ENCODE results near the gene TAPT1. TPM values are rescaled to one million over a fixed set of nuclear protein-coding genes. Genes with fewer than 3 reads are reported as not detected.

TAPT1 gene
- total RNA-seq, 1 experiment from 2014 or later = 23.7 TPM

GRCh38 chr4:16139066-16139945 lies 87.0 kb downstream of the TAPT1 start:
- H3K27me3 ChIP-seq (replicated peaks; ENCODE audit: control insufficient read depth, insufficient read depth, low read length) = no peaks in the 10 kb centered on the region
- no peaks in the 10 kb centered on the region for H3K4me1 Mint-ChIP-seq (ENCODE audit: low read depth, unreplicated experiment)

GRCh38 chr4:16136827-16137226 lies 89.4 kb downstream of the TAPT1 start:
- peaks cover 21% of the 10 kb centered on the region for H3K9me3 Mint-ChIP-seq (ENCODE audit: unreplicated experiment)
- no peak overlapping the region for H3K4me3 Mint-ChIP-seq (ENCODE audit: unreplicated experiment)
- no TSS peak for BruUV-seq (replicated peaks)
- H3K27ac Mint-ChIP-seq (ENCODE audit: unreplicated experiment) = no peak overlapping the region
- H3K27me3 ChIP-seq (replicated peaks; ENCODE audit: control insufficient read depth, insufficient read depth, low read length) = no peaks in the 10 kb centered on the region
- H3K36me3 ChIP-seq (ENCODE audit: control insufficient read depth, insufficient read depth, low read length) = no peaks in the 10 kb centered on the region
- H3K4me1 ChIP-seq = no peaks in the 10 kb centered on the region
- no peaks in the 10 kb centered on the region for H3K27me3 Mint-ChIP-seq (ENCODE audit: insufficient read depth, unreplicated experiment)
- peaks cover 5% of the 10 kb centered on the region for H3K36me3 Mint-ChIP-seq (ENCODE audit: insufficient read depth, unreplicated experiment)
- POLR2A ChIA-PET = no interaction called here
- no peak for DNase-seq
- H3K9me3 ChIP-seq = peaks cover 4% of the 10 kb centered on the region; the same call in 1 of the 2 replicates
- CTCF ChIA-PET = no interaction called here
- no peaks in the 10 kb centered on the region for H3K4me1 Mint-ChIP-seq (ENCODE audit: low read depth, unreplicated experiment)
- no peak overlapping the region for H3K4me3 ChIP-seq (ENCODE audit: low read depth, low read length)
- intact Hi-C loops (cut with micrococcal nuclease; ENCODE audit: unreplicated experiment) = no loop called here
- TF ChIP-seq CTCF (IDR thresholded peaks at IDR 0.05; ENCODE audit: insufficient read depth in 1 of 2, low read depth in 1 of 2, low read length in 1 of 2, severe bottlenecking in 1 of 2, unreplicated experiment in 1 of 2) = no peak

More at GRCh38 chr4:16139066-16139945, 87.0 kb downstream of the TAPT1 start:
- ChIA-PET CTCF (no interaction called here), POLR2A (no interaction called here)
- TF ChIP-seq CTCF (IDR thresholded peaks at IDR 0.05; ENCODE audit: insufficient read depth in 1 of 2, low read depth in 1 of 2, low read length in 1 of 2, severe bottlenecking in 1 of 2, unreplicated experiment in 1 of 2) = no peak
- peaks cover 10% of the 10 kb centered on the region for H3K9me3 ChIP-seq
- no peaks in the 10 kb centered on the region for H3K4me1 ChIP-seq
- H3K27me3 Mint-ChIP-seq (ENCODE audit: insufficient read depth, unreplicated experiment) = no peaks in the 10 kb centered on the region
- no TSS peak for BruUV-seq (replicated peaks)
- peaks cover 24% of the 10 kb centered on the region for H3K9me3 Mint-ChIP-seq (ENCODE audit: unreplicated experiment)
- no peak overlapping the region for H3K4me3 Mint-ChIP-seq (ENCODE audit: unreplicated experiment)
- no peak overlapping the region for H3K4me3 ChIP-seq (ENCODE audit: low read depth, low read length)
- H3K36me3 Mint-ChIP-seq (ENCODE audit: insufficient read depth, unreplicated experiment) = peaks cover 3% of the 10 kb centered on the region
- DNase-seq = no peak
- intact Hi-C loops (cut with micrococcal nuclease; ENCODE audit: unreplicated experiment) = no loop called here
- no peak overlapping the region for H3K27ac Mint-ChIP-seq (ENCODE audit: unreplicated experiment)
- H3K36me3 ChIP-seq (ENCODE audit: control insufficient read depth, insufficient read depth, low read length) = no peaks in the 10 kb centered on the region

- BruUV-seq (replicated peaks) = no TSS peak
- Histone ChIP-seq H3K4me3 (ENCODE audit: low read depth, low read length) (no peak overlapping the region), H3K9me3 (peaks cover 4% of the 10 kb centered on the region; the same call in 1 of the 2 replicates), H3K27me3 (replicated peaks; ENCODE audit: control insufficient read depth, insufficient read depth, low read length) (no peaks in the 10 kb centered on the region), H3K4me1 (no peaks in the 10 kb centered on the region), H3K36me3 (ENCODE audit: control insufficient read depth, insufficient read depth, low read length) (no peaks in the 10 kb centered on the region)
- ChIA-PET POLR2A (no interaction called here), CTCF (no interaction called here)
- intact Hi-C loops (cut with micrococcal nuclease; ENCODE audit: unreplicated experiment) = no loop called here
- H3K27me3 Mint-ChIP-seq (ENCODE audit: insufficient read depth, unreplicated experiment) = no peaks in the 10 kb centered on the region
- no peaks in the 10 kb centered on the region for H3K4me1 Mint-ChIP-seq (ENCODE audit: low read depth, unreplicated experiment)
- peaks cover 21% of the 10 kb centered on the region for H3K9me3 Mint-ChIP-seq (ENCODE audit: unreplicated experiment)
- no peak overlapping the region for H3K27ac Mint-ChIP-seq (ENCODE audit: unreplicated experiment)
- TF ChIP-seq CTCF (IDR thresholded peaks at IDR 0.05; ENCODE audit: insufficient read depth in 1 of 2, low read depth in 1 of 2, low read length in 1 of 2, severe bottlenecking in 1 of 2, unreplicated experiment in 1 of 2) = no peak
- peaks cover 5% of the 10 kb centered on the region for H3K36me3 Mint-ChIP-seq (ENCODE audit: insufficient read depth, unreplicated experiment)
- DNase-seq = no peak
- H3K4me3 Mint-ChIP-seq (ENCODE audit: unreplicated experiment) = no peak overlapping the region
Measured at GRCh38 chr4:16136311-16136710, 90.0 kb downstream of the TAPT1 start.
